ENCODE data around the gene TENM3. TPM values are rescaled to one million over a fixed set of nuclear protein-coding genes. Genes with fewer than 3 reads are reported as not detected.

TENM3 gene
- total and polyA plus RNA-seq, 2 of the 8 experiments (the other 6 are each of a cell fraction or from before 2014, with no cell fraction given) = 36.9 to 69.3 TPM

DNA sequence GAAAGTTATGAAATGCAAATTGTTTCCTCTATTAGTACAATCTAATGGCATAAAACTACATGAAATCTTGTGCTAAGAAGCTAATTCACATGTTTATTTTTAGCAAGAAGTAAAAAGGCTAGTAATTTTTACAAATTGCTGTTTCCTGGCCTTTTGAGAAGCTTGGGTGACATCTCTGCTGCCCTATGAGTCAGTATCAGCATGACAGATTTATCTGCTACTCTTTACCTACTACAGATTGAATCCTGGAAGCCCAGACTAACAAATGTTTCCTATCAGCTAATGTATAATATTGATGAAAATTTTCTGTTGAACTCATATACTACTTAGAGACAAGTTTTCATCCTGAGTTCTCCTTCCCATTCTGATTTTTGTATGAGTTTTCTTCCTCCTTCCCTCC lies 441.6 kb downstream of the TENM3 start (continued):
- TF ChIP-seq, protein P1, sequence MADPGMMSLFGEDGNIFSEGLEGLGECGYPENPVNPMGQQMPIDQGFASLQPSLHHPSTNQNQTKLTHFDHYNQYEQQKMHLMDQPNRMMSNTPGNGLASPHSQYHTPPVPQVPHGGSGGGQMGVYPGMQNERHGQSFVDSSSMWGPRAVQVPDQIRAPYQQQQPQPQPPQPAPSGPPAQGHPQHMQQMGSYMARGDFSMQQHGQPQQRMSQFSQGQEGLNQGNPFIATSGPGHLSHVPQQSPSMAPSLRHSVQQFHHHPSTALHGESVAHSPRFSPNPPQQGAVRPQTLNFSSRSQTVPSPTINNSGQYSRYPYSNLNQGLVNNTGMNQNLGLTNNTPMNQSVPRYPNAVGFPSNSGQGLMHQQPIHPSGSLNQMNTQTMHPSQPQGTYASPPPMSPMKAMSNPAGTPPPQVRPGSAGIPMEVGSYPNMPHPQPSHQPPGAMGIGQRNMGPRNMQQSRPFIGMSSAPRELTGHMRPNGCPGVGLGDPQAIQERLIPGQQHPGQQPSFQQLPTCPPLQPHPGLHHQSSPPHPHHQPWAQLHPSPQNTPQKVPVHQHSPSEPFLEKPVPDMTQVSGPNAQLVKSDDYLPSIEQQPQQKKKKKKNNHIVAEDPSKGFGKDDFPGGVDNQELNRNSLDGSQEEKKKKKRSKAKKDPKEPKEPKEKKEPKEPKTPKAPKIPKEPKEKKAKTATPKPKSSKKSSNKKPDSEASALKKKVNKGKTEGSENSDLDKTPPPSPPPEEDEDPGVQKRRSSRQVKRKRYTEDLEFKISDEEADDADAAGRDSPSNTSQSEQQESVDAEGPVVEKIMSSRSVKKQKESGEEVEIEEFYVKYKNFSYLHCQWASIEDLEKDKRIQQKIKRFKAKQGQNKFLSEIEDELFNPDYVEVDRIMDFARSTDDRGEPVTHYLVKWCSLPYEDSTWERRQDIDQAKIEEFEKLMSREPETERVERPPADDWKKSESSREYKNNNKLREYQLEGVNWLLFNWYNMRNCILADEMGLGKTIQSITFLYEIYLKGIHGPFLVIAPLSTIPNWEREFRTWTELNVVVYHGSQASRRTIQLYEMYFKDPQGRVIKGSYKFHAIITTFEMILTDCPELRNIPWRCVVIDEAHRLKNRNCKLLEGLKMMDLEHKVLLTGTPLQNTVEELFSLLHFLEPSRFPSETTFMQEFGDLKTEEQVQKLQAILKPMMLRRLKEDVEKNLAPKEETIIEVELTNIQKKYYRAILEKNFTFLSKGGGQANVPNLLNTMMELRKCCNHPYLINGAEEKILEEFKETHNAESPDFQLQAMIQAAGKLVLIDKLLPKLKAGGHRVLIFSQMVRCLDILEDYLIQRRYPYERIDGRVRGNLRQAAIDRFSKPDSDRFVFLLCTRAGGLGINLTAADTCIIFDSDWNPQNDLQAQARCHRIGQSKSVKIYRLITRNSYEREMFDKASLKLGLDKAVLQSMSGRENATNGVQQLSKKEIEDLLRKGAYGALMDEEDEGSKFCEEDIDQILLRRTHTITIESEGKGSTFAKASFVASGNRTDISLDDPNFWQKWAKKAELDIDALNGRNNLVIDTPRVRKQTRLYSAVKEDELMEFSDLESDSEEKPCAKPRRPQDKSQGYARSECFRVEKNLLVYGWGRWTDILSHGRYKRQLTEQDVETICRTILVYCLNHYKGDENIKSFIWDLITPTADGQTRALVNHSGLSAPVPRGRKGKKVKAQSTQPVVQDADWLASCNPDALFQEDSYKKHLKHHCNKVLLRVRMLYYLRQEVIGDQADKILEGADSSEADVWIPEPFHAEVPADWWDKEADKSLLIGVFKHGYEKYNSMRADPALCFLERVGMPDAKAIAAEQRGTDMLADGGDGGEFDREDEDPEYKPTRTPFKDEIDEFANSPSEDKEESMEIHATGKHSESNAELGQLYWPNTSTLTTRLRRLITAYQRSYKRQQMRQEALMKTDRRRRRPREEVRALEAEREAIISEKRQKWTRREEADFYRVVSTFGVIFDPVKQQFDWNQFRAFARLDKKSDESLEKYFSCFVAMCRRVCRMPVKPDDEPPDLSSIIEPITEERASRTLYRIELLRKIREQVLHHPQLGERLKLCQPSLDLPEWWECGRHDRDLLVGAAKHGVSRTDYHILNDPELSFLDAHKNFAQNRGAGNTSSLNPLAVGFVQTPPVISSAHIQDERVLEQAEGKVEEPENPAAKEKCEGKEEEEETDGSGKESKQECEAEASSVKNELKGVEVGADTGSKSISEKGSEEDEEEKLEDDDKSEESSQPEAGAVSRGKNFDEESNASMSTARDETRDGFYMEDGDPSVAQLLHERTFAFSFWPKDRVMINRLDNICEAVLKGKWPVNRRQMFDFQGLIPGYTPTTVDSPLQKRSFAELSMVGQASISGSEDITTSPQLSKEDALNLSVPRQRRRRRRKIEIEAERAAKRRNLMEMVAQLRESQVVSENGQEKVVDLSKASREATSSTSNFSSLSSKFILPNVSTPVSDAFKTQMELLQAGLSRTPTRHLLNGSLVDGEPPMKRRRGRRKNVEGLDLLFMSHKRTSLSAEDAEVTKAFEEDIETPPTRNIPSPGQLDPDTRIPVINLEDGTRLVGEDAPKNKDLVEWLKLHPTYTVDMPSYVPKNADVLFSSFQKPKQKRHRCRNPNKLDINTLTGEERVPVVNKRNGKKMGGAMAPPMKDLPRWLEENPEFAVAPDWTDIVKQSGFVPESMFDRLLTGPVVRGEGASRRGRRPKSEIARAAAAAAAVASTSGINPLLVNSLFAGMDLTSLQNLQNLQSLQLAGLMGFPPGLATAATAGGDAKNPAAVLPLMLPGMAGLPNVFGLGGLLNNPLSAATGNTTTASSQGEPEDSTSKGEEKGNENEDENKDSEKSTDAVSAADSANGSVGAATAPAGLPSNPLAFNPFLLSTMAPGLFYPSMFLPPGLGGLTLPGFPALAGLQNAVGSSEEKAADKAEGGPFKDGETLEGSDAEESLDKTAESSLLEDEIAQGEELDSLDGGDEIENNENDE (IDR thresholded peaks at IDR 0.05; ENCODE audit: insufficient replicate concordance, low read length) = no peak
- TF ChIP-seq JUND (IDR thresholded peaks at IDR 0.05; ENCODE audit: low read length) (no peak), TAF7 (optimal IDR thresholded peaks at IDR 0.05; ENCODE audit: borderline replicate concordance, low read depth, low read length) (no peak), KDM4A (IDR thresholded peaks at IDR 0.05; ENCODE audit: low read depth, low read length, severe bottlenecking) (no peak), CBX5 (IDR thresholded peaks at IDR 0.05; ENCODE audit: low read depth, low read length) (no peak), CEBPB (IDR thresholded peaks at IDR 0.05; ENCODE audit: low read depth, low read length) (no peak)
- TF ChIP-seq, protein P2, sequence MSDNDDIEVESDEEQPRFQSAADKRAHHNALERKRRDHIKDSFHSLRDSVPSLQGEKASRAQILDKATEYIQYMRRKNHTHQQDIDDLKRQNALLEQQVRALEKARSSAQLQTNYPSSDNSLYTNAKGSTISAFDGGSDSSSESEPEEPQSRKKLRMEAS (IDR thresholded peaks at IDR 0.05) = no peak
- TF ChIP-seq, protein P3, sequence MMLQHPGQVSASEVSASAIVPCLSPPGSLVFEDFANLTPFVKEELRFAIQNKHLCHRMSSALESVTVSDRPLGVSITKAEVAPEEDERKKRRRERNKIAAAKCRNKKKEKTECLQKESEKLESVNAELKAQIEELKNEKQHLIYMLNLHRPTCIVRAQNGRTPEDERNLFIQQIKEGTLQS (IDR thresholded peaks at IDR 0.05; ENCODE audit: insufficient read depth, low read depth, low read length) = no peak
- TF ChIP-seq, protein P4, sequence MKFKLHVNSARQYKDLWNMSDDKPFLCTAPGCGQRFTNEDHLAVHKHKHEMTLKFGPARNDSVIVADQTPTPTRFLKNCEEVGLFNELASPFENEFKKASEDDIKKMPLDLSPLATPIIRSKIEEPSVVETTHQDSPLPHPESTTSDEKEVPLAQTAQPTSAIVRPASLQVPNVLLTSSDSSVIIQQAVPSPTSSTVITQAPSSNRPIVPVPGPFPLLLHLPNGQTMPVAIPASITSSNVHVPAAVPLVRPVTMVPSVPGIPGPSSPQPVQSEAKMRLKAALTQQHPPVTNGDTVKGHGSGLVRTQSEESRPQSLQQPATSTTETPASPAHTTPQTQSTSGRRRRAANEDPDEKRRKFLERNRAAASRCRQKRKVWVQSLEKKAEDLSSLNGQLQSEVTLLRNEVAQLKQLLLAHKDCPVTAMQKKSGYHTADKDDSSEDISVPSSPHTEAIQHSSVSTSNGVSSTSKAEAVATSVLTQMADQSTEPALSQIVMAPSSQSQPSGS (IDR thresholded peaks at IDR 0.05; ENCODE audit: low read length) = no peak
